Panc1 (cell line): ENCODE results near the gene NUS1.

Experiments used
- CTCF ChIP-seq: fragments of 450-650 bp; IDR thresholded peaks from 2 replicates; pipeline ENCODE4 v1.5.1; 2017; ENCODE audit warnings: mild to moderate bottlenecking
- POLR2AphosphoS5 ChIP-seq: IDR thresholded peaks from 2 replicates; pipeline ENCODE4 v1.6.1; 2012; ENCODE audit warnings: mild to moderate bottlenecking, low read depth, low read length, moderate library complexity
- SIN3A ChIP-seq: IDR thresholded peaks from 2 replicates; pipeline ENCODE4 v1.6.1; 2012; ENCODE audit warnings: low read depth, mild to moderate bottlenecking, low read length, moderate library complexity, borderline replicate concordance; ENCODE audit not compliant: insufficient read depth

GRCh38 chr6:117642976-117643375 lies 32.3 kb upstream of the NUS1 start:
- TF ChIP-seq CTCF: no peak
- no peak for TF ChIP-seq POLR2AphosphoS5
- TF ChIP-seq SIN3A: no peak
